C1 segment of cervical spinal cord (tissue), 14 donors: ENCODE measurements around the gene MUC5AC.
A peak's percentile ranks its signal among the peaks of the same experiment; 100 is the strongest.
"Not testable (repeated sequence)": the region's sequence is repeated elsewhere in the genome, so short reads cannot be mapped to it uniquely, and the experiment has no call there.

Experiments used
- DNase-seq, 14 donors: peaks; one replicate each; lab custom pipeline; 2025; lab: John Stamatoyannopoulos, UW

MUC5AC gene

DNA sequence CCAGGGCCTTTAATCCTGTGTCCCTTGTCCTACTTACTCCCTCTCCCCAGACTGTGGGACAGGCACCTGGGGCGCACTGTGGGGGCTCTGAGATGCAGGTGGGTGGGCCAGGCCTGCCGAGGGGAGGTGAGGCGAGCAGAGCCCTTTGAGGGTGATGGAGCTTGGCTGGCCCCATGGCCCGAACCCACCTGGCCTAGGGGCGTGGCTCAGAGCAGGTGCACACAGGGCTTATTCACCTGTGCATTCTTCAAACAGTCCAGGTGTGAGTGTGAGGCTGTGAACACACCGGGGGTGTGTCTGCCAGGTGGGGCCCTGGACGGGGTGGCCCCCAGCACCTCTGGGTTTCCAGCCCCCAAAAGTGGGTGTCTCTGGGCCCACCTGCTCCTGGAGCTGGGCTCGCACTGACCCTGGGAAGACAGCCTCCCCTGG lies 9.0 kb upstream of the MUC5AC start:
- DNase-seq, result no peak

DNA sequence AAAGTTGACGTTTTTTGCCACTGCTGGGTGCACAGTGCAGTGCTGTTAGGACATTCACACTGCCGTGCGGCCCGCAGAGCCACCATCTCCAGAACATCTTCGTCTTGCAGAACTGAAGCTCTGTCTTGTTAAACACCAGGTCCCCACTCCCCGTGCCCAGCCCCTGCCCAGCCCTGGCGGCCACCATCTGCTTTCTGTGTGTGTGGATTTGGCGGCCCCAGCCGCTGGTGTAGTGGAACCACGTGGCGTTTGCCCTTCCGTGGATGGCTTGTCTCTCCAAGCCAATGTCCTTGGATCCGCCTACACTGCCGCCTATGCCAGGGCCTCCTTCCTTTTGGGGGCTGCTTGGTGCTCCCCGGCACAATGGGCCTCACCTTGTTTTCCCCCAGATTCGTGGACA lies 8.2 kb upstream of the MUC5AC start:
- no peak for DNase-seq

DNA sequence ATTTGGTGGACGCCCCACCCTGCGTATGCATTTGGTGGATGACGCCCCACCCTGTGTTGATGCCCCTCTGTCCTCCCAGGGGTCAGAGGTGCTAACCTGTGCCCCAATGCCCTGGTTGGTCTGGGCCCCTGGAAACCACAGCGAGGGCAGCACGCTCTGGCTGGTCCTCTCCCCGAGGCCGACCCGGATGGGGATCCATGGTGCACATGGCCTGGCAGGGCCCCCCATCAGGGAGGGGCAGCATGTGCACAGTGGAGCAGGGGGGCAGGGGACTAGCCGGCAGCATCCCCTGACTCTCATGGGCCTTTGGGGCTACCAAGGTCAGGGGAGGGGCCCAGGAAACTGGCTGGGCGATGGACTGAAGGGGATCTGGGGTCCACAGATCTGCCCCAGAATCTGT lies 7.6 kb upstream of the MUC5AC start:
- no peak for DNase-seq

DNA sequence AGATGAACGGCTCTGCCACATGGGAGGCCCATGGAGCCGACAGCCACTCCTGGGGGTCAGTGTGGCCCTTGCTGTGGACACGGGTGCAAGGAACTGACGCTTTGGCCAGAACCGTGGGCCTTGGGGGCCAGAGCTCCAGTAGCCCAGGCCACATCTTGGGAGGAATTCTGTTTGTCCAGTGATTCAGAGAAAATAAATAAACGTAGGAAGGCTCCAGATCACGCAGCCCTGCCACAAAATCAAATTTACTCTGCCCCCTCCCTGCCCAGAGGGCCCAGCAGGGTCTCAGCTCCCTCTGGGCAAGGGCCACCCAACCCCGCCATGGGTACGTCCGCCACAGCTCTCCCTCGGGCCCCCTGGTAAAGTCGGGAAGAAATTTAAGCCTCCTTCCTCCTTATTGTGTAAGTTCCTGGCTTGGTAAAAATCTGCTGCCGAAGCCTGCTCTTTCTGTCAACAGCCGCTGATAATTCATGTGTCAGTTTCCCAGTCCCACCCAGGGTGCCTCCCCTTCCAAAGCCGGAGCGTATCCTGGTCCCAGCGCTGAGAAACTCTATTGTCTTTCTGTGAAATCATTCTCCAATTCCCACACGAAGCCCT lies 6.9 kb upstream of the MUC5AC start:
- no peak for DNase-seq

DNA sequence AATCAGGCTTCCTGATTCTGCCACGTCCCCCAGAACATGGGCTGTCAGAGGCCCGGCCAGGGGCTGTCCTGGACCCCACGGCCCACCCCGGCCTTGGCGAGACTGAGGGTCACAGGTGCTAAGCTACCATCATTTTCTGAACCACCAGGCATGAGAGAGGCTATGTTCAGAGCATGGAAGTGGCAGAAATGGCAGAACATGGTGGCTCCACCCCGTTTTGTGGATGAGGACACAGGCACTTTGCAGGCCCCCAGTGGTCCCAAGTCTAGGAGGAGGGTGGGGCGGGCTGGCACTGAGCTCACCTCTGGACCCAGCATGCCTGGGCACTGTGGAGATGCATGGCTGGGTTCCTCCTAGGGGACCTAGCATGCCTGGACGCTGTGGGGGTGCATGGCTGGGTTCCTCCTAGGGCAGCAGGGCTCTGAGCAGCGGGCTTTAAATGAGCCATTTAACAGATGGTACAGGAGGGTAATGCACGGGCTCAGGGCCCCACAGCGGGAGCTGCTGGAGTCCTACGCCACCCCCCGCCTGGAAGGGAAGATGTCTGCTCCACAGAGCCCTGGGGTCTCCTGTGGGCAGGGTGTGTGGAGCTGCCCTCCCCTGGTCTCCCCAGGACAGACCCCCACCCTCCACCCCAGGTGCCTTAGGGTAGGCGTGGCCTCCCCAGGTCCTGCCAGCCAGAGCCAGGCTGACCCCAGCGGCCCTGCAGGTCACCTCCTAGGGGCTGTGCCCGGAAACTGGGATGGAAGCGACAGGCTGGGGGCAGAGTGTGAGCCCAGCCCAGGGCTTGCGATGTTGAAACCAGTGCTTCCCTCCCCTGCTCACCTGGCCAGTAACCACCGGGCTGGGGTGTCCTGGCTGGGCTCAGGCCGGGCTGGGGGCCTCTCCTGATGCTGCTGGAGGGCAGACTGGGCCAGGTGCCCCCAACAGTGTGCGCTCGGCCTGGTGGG lies 6.1 kb upstream of the MUC5AC start:
- DNase-seq, result no peak

DNA sequence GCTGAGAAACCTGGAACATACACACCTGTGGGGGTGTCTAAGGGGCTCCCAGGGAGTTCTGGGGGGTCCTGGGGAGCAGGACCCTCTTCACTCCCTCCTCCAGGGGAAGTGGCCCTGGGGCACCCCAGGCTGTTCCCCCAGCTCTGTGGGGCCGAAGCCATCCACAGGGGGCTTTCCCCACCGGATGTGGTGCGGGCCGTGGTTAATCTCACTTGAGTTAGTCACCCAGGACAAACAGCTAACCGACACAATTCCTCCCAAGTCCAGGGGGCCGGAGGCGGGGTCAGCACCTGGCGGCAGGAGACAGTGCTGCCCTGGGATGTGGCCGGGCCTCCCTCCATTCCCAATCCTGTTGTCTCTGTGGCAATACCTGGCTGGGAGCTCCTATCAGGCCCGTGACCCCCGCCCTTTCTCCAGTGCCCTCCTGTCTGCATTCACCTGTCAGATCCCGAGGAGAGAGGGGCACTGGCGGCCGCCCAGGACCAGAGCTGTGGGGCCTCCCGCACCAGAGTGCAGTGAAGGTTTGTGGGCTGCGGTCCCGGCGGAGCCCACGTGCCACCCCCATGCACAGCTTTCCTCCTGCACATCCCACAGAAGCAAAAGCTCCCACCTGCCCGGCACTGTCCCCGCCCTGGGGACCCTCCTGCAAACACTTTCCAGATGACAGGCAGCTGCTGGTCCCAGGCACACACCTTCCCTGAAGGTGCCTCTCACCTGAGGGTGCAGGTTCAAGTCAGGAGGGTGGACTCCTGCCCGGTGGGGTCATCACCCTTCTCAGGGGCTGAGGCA lies 5.2 kb upstream of the MUC5AC start:
- DNase-seq, result no peak

DNA sequence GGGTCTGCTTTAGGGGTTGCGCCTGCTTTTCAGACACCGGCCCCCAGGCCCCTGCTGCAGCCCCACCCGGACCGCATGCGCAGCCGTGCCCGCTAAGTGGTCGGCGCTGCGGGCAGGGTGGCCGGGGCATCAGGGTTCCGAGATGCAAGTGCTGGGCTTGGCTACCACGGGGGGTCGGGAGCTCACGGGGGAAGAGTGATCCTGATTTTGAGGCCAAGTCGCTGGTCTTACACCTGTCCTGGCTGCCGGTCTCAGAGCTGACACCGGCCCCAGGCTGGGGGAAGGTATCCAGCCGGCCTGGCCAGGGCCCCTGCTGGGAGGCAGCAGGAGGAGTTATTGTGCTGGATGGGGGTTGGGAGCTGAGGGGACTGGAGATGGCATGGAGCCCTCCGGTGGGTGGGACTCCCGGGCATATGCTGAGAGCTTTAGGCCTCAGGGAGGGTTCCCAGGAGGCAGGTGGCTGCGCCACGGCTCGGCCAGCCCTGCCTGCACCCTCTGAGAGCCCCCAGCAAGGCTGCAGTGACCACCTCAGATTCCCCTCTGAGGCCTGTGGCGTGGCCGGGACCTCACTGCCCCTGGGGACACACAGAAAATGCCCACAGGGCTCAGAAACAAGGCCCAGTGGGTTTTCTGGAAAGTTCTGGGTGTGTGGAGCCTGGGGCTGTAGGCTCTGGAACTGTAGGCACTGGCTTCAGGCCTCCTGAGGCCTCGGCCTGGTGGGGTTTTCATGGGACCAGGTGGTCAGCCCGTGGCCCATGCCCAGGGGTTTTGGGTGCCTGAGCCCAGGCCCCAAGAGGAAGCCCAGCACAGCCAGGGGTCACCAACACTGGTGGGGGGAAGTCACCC lies 4.4 kb upstream of the MUC5AC start:
- DNase-seq, result no peak

DNA sequence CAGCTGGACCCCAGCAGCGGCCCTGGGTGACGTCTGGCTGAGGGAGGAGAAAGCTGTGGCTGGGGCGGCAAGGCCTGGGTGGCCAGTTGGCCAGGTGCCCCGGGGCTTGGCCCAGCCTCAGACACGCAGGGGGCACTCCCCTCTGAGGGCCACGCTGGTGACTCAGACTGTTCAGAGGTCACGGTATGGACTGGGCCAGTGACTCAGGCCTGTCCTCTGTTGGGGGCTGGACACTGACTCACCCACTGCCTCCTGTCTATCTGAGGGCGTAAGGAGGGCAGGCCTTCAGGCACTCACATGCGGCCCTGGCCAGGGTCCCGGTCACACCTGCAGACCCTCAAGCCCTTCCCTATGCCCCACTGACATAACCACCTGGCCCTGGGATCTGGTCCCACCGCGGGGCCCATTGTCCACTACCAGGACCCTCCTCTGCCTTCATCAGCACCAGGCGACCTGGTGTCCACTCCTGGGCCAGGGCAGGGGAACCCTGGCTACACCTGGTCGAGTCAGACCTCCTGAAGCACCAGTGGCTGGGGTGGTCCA lies 3.7 kb upstream of the MUC5AC start:
- peak in 1 of 14 donors; percentile 33 for DNase-seq

DNA sequence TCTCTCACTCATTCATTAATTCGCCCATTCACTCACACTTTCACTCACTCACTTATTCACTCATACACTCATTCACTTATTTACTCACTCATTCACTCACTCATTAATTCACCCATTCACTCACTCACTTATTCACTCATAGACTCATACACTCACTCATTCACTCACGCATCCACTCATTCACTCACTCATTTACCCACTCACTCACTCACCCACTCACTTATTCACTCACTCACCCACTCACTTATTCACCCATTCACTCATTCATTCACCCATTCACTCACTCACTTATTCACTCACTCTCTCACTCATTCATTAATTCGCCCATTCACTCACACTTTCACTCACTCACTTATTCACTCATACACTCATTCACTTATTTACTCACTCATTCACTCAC lies 3.1 kb upstream of the MUC5AC start:
- DNase-seq, result not testable (repeated sequence)

DNA sequence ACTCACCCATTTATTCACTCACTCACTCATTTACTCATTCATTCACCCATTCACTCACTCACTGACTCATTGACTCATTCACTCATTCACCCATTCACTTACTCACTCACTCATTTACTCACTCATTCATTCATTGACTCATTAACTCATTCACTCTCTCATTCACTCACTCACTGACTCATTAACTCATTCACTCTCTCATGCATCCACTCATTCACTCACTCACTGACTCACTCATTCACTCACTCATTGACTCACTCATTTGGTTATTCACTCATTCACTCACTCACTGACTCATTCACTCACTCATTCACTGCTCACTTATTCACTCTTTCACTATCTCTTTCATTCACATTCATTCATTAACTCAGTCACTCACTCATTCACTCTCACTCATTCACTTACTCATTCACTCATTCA lies 2.5 kb upstream of the MUC5AC start:
- no peak for DNase-seq

DNA sequence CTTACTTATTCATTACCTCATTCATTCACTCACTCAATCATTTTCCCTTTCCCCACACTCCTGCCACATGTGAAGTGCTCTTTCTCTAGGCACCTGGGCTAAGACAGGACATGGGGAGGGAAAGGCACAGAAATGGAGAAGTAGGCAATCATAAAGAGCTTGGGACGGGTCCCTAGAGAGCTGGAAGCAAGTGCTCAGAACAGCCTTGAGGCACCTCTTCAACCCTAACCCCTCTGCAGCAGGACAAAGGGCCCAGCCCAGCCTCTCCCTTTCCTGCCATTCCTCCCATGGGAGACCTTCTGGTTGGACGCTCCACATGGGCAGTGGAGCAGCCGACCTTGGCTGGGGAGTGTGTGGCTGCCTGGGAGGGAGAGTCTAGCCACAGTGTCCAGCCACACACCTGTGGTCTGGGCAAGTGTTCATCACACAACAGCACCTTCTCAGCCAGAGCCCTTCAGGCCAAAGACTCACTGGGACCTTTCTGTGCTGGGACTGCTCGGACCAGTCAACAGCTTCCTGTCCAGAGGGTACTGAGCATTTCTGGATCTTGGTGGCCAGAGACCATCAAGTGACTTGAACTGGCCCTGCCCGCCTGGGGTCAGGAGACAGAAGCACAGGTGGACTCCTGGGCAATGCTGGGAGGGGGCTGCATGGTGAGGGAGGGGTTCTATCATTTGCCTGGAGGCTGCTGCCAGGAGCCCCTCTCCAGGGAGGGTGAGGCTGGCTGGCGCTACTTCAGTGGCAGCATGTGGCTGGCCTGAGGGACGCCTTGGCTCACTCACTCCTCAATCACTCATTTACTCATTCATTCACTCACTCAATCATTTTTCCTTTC lies 1.0 kb upstream of the MUC5AC start:
- DNase-seq, result no peak

DNA sequence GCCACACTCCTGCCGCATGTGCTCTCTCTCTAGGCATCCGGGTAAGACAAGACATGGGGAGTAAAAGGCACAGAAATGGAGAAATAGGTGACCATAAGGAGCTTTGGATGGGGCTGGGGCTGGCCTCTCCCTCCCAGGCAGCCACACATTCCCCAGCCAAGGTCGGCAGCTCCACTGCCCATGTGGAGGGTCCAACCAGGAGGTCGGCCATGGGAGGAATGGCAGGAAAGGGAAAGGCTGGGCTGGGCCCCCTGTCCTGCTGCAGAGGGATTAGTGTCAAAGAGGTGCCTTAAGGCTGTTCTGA lies 460 bp upstream of the MUC5AC start:
- no peak for DNase-seq

DNA sequence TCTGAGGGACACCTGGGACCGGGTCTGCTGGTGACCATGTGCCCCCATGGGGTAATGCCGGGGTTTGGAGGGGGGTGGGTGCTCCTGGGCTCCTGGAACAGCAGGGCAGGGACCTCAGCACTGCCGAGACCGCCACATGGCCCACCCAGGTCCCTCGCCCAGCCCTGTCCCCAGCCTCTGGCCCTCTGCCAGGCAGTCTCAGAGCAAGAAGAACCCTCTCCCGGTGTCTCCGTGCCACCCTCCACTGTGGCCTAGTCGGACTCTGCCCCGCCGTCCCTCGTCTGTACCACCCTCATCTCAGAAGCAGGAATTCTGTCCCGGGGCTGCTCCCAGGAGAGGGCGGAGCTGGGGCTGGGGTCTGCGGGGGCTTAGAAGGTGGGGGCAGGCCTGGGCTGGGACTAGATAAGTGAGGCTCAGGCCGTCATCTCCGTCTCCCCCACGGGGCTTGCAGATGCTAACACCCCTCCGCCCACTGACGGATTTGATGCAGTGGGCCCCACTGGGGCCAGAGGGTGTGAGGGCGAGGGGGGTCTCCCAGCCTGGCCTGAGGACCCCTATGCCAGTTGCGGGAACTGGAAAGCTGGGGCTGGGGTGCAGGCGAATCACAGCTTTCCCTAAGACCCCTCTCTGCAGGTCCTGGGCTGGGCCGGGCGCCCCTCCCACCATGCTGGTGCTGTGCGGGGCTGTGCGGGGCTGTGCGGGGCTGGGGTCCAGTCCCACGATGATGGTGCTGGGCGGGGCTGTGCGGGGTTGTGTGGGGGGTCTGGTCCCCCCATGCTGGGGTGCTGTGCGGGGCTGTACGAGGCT lies 1.1 kb downstream of the MUC5AC start:
- DNase-seq, result no peak

DNA sequence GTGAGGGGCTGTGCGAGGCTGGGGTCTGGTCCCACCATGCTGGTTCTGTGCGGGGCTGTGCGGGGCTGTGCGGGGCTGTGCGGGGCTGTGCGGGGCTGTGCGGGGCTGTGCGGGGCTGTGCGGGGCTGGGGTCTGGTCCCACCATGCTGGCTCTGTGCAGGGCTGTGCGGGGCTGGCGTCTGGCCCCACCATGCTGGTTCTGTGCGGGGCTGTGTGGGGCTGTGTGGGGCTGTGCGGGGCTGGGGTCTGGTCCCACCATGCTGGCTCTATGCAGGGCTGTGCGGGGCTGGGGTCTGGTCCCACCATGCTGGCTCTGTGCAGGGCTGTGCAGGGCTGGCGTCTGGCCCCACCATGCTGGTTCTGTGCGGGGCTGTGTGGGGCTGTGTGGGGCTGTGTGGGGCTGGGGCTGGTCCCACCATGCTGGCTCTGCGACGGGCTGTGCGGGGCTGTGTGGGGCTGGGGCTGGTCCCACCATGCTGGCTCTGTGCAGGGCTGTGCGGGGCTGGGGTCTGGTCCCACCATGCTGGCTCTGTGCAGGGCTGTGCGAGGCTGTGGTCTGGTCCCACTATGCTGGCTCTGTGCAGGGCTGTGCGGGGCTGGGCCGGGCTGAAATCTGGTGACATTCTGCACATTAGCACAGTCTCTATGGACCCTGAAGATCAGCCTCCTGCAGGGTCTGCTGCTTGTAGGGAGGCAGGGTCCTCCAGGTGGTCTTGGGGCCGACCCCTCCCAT lies 1.9 kb downstream of the MUC5AC start:
- DNase-seq, result not testable (repeated sequence)

DNA sequence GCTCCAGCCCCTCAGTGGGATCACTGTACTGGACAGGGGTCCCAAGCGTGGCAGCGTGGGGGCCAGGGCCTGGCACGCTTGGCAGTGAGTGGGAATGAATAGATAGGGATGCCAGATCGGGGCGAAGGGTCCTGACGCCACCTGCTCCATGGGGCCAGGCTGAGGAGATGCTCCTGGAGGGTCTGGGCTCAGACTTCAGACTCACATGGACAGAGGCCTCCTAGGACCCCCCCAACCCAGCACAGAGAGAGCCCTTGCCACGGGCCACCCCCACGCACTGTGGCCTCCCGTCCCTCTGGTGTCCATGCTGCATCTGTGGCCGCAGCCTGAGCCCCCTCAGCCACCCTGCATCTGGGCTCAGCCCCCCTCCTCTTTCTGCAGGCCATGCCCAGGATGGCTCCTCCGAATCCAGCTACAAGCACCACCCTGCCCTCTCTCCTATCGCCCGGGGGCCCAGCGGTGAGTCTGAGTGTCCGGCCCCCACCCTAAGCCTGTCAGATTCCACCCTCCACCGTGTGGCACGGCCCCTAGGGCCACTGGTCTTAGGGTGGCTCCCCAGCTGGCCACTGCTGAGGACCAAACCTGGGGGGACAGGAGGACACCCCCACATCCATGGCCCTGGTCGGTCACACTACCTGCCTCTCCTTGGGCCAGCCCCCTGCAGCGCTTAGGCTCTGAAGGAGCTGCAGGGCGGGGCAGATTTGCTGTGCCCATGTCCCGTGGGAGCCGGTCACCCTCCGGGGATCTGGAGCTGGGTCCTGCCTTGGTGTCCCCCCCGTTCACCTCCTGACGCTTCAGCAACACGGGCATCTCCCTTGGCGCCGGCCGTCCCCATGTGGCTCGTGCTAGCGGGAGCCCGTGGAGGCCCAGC lies 2.7 kb downstream of the MUC5AC start:
- no peak for DNase-seq

DNA sequence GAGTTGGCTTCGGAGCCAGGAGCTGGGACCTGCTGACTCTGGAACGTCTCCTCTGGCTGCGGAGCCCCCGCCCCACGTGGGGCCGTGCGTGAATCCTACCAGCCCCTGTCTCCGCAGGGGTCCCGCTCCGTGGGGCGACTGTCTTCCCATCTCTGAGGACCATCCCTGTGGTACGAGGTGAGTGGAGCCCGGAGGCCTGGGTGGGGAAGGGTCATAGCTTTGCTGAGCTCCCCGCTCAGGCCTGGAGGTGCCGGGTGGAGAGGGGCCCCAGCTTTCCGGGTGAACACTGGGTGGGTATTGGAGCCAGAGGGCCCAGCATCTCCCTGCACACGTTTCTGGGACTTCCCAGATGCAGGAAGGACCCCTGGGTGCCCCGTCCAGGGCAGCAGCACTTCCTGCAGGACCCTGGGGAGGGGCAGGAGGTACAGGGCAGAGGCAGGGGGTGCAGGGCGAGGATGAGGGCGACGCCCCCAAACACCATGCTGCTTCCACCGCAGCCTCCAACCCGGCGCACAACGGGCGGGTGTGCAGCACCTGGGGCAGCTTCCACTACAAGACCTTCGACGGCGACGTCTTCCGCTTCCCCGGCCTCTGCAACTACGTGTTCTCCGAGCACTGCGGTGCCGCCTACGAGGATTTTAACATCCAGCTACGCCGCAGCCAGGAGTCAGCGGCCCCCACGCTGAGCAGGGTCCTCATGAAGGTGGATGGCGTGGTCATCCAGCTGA lies 3.8 kb downstream of the MUC5AC start:
- DNase-seq, result no peak

DNA sequence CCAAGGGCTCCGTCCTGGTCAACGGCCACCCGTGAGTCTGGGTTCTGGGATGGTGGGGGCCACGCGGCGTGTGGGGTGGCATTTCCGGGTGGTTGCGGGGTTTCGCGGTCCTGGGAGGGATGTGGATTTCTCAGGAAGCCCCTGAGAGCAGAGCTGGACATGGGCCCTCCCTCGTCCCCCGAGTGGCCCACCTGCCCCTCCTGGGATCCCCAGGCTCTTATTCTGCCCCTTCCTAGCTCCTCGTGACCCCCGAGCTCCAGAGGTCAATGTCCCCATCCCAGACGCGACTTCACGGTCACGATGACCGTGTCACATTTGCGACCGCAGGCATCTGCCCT lies 4.4 kb downstream of the MUC5AC start:
- no peak for DNase-seq
